ENCODE data around the gene FAAH.

Gene FAAH

DNA sequence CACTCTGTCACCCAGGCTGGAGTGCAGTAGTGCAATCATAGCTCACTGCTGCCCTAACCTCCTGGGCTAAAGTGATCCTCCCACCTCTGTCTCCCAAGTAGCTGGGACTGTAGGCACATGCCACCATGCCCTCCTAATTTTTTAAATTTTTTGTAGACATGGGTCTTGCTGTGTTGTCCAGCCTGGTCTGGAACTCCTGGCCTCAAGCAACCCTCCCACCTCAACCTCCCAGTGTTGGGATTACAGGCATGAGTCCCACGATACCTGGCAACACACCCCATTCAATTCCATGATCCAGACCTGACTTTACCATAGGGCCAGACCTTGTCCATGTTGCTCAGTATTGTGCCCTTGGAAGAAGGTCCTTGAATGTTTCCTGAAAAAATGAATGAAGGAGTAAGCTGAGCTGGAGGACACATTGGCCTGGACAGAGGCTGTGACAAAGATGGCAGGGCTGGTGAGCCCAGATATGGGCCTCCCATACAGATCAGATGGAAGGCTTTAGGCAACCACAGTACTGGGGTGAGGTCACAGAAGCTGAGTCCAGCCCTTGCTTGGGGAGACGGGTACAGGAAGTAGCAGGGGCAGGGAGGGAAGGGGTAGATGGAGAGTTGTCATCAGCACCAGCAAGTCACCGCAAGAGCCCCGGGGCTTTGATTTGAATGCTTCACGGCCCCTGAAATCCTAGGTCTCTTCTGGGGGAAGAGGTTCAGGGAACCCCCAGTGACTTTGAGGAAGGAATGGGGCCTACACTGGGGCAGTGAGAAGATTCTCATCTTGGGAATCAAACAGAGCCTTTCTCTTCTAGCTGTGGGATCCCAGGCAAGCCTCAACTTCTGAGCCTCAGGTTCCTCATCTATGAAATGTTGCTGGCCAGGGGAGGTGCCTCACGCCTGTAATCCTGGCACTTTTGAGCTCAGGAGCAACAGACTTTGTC, 55.4 kb downstream of the FAAH start:
- no peak for DNase-seq (ENCODE audit: low read depth, low spot score)

DNA sequence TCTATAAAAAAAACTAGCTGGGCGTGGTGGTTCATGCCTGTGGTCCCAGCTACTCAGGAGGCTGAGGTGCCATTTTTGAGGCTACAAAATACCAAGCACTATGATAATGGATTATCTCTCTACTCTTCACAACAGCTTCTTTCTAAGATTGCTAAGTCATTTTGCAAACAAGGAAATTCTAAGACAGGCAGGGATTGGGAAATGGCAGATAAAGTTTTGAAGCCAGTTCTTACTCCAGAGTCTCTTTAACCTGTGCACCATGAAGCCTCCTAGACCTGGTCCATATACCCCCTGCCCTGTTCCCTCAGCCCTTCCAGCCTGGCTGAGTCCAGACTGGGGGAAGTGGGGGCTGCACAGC, 56.0 kb downstream of the FAAH start:
- DNase-seq (ENCODE audit: low read depth, low spot score) = no peak

DNA sequence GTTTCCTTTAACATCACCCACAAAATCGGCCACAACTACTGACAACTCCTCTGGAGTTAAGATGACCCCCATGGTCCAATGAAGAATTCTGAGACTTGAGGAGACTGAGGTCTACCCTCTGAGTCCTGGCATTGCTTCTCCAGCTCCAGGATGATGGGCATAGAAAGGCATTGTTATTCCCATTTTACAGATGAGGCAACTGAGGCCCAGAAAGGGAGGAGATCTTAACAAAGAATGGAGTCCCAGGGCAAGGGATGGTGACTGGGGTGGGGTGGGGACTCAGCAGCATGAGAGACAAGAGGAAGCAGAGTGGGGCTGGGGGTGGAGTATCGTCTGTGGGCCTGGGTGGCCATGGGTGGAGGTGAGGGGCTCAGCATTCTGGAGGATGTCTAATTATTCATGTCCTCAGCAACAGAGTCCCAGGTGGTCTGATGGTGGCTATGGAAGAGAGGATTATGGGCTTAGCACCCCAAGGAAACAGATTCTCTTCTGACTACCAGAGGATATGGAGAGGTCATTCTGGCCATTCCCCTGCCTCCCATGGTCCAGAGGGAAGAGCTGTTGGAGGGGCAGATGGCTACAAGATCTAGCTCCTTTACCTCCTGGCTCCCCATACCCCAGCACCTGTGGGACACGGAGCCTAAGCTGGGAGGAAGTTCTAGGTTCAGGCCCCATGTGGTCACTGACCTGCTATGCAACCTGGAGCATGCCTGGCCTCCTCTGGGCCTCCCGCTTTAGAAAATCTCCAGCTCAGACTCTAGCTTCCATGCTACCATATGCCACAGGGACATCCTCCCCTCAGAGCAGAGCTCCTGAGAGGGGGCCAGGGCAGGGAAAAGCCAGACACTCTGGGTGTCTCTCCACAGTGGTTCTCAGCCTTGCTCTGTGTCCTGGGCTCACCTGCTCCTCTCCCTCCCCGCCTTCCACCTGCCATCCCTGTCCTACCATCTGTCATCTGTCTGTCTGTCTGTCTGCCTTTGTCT, 58.1 kb downstream of the FAAH start:
- DNase-seq (ENCODE audit: low read depth, low spot score) = no peak

DNA sequence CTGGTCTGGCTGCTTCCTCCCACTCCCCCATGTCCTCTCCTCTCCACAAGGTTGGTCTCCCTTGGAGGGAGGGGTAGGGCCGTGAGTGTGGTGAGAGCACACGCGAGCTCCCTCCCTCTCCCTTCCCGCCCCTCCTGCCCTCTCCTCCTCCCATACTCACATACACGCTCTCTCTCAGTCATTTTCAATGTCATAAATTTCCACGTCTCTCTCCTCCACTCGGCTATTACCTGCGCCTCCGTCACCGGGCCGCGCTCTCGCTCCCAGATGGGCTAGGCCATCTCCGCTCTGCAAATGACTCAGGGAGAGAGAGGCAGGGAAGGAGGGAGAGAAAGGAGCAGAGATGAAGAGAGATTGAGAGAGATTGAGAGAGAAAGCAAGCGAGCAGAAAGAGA, 58.8 kb downstream of the FAAH start:
- DNase-seq (ENCODE audit: low read depth, low spot score) = no peak

DNA sequence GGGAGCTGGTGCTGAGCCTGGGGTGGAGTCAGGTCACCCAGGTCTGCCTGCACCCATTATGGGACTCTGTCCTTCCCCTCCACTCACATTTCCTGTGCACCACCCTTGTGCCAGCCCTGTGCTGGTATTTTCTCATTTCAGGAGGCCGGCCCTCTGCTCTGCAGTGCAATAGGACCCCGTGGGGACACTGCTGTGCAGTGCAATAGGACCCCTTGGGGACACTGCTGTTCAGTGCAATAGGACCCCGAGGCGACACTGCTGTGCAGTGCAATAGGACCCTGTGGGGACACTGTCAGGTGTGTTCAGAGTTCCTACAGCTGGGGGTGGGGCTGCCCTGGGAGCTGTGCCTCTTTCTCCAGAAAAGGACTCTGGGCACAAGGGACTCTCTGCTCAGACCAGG, 59.3 kb downstream of the FAAH start:
- DNase-seq (ENCODE audit: low read depth, low spot score) = no peak

DNA sequence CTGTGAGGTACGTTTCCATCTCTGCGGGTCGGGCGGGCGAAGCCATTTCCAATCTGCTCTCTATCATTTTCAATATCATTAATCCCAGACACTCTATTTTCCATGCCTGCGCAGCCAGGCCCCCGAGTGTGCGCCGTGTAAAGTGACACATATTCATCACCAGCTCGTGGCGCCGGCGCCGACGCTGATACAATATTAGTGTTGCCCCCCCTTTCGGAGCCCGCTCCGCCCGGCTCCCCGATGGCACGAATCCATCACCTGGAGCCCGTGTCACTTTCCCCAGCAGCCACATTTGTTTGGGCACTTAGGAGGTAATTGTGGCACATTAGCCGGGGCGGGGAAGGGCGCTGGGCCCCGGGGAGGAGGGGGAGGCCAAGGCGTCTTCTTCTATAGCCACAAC, 61.8 kb downstream of the FAAH start:
- DNase-seq (ENCODE audit: low read depth, low spot score) = no peak

DNA sequence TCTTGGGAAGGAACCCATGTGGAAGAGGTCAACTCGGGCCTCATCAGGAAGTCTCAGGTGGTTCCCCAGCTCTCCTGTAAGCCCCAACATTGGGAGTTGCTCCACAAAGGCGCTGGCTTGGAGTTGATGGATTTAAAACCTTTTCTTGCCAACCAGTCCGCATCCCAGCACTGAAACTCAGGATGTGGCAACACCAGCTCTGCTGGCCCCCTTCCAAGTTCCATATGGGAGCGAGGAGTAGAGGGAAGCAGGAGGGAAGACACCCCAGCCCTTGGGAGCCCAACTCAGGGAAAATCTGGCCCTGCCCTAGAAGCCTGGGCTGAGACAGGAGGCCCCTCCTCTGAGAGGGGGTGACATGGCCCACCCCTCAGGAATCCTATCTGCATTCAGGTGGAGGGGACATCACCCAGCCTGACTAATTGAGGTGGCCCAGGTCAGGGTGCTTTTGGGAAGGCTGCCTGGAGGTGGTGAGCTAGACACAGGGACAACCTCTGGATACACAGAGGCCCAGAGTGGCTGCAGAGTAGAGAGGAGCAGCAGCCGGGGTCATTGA, 62.4 kb downstream of the FAAH start:
- DNase-seq (ENCODE audit: low read depth, low spot score) = no peak

DNA sequence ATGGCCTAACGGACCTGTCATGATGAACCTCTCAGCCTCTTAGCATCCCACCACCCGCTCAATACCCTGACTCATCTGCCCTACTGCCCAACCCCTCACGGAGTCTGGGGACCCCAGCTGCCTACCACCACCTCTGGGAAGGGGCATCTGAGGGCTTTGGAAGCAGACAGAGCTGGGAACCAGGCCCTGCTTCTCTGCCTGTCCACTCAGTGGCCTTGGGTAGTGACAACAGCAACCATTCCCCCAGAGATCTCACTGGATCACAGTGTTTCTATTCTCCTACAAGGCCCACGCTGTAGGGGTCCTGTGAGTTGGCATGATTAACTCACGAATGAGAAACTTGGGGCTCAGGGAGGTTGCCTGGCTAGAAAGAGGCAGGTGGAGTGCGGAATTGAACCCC, 63.1 kb downstream of the FAAH start:
- DNase-seq (ENCODE audit: low read depth, low spot score) = no peak

DNA sequence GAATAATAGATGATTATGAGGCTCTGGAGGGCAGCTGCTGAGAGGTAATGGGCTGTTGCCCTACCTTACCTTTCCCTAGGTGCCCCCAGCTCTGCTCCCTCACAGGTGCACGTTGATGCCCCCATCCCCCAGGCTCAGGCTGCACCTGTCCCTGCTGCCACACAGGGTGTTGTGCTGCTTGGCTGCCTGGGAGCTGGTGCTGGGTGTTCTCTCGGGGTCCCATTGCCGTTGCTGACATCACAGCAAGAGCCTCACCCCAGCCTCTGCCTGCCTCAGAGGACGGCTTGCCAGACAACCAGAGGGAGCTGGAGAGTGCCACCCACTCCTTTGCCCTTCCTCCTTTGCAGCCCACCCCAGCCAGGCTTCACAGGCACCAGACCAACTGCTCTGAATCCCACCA, 64.1 kb downstream of the FAAH start:
- no peak for DNase-seq (ENCODE audit: low read depth, low spot score)

DNA sequence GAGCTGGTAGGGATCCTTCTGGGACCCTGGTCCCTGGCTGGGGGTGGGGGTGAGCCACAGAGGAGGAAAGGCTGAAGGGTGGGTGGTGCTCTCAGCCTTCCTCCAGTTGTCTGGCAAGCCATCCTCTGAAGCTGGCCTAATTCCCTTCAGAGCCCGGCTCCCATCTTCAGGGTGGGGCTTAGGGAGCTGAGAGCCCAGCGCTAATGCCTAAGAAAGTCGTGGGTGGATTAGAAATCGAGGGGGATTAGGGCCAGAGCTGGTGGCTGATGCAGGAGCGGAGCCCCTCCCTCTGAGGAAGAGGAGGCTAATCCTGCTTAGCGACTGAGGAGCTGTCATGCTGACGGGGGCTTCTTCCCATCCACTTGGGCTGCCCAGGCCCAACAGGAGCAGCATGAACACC, 64.7 kb downstream of the FAAH start:
- no peak for DNase-seq (ENCODE audit: low read depth, low spot score)

DNA sequence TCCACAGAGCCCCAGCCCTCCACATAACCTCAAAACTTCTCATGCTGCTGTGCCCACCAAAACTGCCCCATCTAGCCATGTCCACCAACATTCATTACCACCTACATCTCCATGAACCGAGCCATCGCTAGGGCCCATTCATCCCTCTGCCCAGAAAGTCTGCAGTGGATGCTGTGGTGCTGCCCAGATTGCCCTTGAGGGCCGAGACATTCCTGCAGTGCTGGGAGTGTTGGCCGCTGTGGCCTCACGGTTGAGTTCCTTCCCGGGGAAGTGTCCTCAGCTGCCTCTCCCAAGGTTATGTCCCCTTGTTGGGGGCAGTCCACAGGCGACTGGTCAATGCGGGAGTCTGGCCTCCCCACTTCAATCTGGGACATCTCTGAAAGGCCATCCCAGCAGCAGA, 65.2 kb downstream of the FAAH start:
- no peak for DNase-seq (ENCODE audit: low read depth, low spot score)

DNA sequence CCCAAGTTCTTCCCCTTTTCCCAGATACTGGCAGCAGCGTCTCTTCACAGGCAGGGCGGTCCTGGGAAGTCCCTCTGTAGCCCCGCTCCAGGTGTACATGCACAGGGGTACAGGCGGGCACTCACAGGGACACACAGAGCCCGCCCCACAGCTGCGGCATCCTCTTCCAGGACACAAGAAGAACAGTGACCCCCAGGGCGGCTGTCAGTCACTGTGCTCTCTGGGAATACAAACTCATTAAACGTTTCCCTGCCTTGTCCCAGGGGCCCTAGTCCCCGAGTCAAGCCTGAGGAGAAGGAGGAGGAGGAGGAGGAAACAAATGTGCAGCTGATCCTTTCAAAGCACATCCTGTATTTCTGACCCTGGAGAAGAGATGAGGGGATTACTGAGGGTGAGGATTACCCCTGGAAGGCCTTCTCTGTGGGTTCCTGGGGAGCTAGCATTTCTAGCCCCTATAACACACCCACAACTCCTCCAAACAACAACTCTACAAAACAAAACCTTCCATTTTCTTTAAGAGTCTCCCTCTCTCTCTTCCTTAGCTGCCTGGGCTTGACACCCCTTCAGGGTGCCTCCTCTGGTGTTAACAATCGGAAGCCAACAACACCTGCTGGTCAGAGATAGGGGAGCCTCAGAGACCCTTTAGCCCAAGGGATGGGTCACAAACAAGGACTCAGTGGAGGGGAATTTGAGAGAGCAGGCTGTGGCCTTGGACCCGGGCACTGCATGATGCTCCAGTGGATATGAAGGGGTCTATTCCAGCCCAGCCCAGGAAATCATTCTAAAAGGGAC, 67.1 kb downstream of the FAAH start:
- no peak for DNase-seq (ENCODE audit: low read depth, low spot score)

DNA sequence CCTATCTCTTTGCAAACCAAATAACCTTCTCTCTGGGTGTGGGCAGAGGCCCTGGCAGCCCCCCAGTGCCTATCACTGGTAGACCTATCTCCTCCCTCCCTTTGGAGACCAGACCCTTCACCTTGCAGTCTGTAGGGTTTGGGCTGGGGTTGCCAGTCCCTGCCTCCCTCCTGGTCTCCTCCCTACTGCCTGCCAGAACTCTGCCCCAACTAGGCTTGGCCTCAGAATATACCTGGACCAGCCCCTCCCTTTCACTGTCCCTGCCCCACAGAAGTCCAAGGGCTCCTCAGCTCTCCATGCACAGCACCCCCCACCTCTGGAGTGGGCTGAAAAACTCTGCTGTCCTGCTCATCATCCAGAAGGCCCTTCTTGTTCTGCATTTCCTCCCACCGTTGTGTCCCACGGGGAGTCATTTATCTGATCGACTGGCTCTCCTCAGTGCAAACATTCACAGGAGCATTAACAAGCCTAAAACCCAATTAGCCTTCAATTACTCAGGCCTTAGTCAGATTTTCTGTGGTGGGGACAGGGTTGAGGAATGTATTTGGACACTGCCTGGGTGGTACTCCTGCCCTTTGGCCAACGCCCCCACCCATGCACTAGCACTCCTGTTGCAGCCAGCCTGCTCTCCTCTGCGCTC, 67.8 kb downstream of the FAAH start:
- no peak for DNase-seq (ENCODE audit: low read depth, low spot score)

Measured in iPS DF 19.7 (cell line).